ENCODE results near the gene TCN2.
"Not testable (repeated sequence)": the region's sequence is repeated elsewhere in the genome, so short reads cannot be mapped to it uniquely, and the experiment has no call there.

Gene TCN2

DNA sequence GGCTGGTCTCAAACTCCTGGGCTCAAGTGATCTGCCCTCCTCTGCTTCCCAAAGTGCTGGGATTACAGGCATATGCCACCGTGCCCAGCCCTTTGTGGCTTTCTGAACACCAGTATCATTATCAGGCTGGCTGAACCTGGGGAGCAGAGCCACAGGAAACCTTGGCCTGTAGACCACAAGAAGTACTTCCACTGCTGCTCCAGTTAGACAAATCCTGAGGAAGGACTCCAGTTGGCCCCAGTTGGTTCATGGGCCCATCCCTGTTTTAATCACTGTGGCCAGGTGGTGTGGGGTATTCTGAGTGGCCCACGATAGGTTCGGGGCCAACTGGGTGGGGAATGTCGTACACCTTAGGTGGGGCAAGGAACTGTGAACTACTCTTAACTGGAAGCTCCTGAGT is 66.2 kb downstream of the TCN2 start:
- Histone ChIP-seq H3K27ac (replicated peaks) (no peak overlapping the region), H3K27me3 (ENCODE audit: insufficient read depth, poor library complexity, severe bottlenecking) (peaks cover 8% of the 10 kb centered on the region), H3K4me3 (replicated peaks; ENCODE audit: insufficient read depth, low read length) (no peak overlapping the region)
- DNase-seq (ENCODE audit: low read depth in 1 of 2, low spot score in 1 of 2), result no peak
- TF ChIP-seq, protein P1, sequence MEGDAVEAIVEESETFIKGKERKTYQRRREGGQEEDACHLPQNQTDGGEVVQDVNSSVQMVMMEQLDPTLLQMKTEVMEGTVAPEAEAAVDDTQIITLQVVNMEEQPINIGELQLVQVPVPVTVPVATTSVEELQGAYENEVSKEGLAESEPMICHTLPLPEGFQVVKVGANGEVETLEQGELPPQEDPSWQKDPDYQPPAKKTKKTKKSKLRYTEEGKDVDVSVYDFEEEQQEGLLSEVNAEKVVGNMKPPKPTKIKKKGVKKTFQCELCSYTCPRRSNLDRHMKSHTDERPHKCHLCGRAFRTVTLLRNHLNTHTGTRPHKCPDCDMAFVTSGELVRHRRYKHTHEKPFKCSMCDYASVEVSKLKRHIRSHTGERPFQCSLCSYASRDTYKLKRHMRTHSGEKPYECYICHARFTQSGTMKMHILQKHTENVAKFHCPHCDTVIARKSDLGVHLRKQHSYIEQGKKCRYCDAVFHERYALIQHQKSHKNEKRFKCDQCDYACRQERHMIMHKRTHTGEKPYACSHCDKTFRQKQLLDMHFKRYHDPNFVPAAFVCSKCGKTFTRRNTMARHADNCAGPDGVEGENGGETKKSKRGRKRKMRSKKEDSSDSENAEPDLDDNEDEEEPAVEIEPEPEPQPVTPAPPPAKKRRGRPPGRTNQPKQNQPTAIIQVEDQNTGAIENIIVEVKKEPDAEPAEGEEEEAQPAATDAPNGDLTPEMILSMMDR (IDR thresholded peaks at IDR 0.05; ENCODE audit: insufficient read depth, low read length), result no peak
- TF ChIP-seq GABPA (IDR thresholded peaks at IDR 0.05; ENCODE audit: low read depth), result no peak
- no peak for TF ChIP-seq POLR2AphosphoS5 (IDR thresholded peaks at IDR 0.05; ENCODE audit: low read depth)
- TF ChIP-seq SPI1 (IDR thresholded peaks at IDR 0.05; ENCODE audit: borderline replicate concordance, low read depth), result no peak
- TF ChIP-seq, protein P2, sequence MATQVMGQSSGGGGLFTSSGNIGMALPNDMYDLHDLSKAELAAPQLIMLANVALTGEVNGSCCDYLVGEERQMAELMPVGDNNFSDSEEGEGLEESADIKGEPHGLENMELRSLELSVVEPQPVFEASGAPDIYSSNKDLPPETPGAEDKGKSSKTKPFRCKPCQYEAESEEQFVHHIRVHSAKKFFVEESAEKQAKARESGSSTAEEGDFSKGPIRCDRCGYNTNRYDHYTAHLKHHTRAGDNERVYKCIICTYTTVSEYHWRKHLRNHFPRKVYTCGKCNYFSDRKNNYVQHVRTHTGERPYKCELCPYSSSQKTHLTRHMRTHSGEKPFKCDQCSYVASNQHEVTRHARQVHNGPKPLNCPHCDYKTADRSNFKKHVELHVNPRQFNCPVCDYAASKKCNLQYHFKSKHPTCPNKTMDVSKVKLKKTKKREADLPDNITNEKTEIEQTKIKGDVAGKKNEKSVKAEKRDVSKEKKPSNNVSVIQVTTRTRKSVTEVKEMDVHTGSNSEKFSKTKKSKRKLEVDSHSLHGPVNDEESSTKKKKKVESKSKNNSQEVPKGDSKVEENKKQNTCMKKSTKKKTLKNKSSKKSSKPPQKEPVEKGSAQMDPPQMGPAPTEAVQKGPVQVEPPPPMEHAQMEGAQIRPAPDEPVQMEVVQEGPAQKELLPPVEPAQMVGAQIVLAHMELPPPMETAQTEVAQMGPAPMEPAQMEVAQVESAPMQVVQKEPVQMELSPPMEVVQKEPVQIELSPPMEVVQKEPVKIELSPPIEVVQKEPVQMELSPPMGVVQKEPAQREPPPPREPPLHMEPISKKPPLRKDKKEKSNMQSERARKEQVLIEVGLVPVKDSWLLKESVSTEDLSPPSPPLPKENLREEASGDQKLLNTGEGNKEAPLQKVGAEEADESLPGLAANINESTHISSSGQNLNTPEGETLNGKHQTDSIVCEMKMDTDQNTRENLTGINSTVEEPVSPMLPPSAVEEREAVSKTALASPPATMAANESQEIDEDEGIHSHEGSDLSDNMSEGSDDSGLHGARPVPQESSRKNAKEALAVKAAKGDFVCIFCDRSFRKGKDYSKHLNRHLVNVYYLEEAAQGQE (IDR thresholded peaks at IDR 0.05; ENCODE audit: insufficient replicate concordance, low read depth), result no peak

DNA sequence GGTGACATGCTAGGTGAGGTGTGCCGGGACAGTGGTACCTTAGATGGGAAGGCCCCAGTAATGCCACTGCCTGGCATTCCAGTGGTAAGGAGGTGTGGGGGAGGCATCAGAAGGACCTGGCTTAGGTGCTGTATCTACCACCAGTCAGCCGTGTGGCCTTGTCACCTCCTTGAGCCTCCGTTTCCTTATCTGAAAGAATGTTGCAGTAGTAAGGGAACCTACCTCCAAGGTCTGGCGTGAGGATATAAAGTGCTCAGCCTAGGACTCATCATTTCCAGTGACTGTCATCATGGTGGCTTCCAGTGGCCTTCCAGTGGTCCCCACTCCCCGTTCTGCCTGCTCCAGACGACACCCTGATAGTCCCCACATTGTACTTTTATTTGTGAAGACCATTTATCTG is 67.5 kb downstream of the TCN2 start:
- no peak for DNase-seq (ENCODE audit: low read depth in 1 of 2, low spot score in 1 of 2)
- no peak overlapping the region for H3K4me3 ChIP-seq (replicated peaks; ENCODE audit: insufficient read depth, low read length)
- H3K27ac ChIP-seq (replicated peaks), result no peak overlapping the region
- TF ChIP-seq SPI1 (IDR thresholded peaks at IDR 0.05; ENCODE audit: borderline replicate concordance, low read depth), result no peak
- no peak for TF ChIP-seq POLR2AphosphoS5 (IDR thresholded peaks at IDR 0.05; ENCODE audit: low read depth)
- TF ChIP-seq, protein P1 (IDR thresholded peaks at IDR 0.05; ENCODE audit: insufficient read depth, low read length), result no peak
- TF ChIP-seq GABPA (IDR thresholded peaks at IDR 0.05; ENCODE audit: low read depth), result no peak
- TF ChIP-seq, protein P2 (IDR thresholded peaks at IDR 0.05; ENCODE audit: insufficient replicate concordance, low read depth), result no peak
- H3K27me3 ChIP-seq (ENCODE audit: insufficient read depth, poor library complexity, severe bottlenecking), result peaks cover 13% of the 10 kb centered on the region

DNA sequence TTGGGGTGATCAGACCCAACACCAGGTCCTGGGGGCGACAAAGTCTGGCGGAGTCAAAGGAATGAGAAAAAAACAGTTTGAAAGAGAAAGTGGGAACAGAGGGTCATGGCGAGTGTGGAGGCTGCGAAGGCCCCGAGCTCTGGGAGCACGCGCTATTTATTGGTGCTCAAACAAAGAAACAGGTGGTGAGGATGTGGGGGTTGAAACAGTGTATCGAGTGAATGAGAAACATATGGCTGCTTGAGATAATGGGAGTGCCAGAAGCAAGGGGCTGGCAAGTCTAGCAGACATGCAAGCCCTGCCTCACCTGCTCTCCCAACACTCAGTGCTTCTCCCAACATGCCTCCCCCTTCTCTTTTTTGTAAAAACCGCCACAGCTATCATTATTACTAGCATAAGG is 68.5 kb downstream of the TCN2 start:
- Histone ChIP-seq H3K4me3 (replicated peaks; ENCODE audit: insufficient read depth, low read length) (no peak overlapping the region), H3K27me3 (ENCODE audit: insufficient read depth, poor library complexity, severe bottlenecking) (peaks cover 13% of the 10 kb centered on the region), H3K27ac (replicated peaks) (no peak overlapping the region)
- no peak for DNase-seq (ENCODE audit: low read depth in 1 of 2, low spot score in 1 of 2)
- TF ChIP-seq SPI1 (IDR thresholded peaks at IDR 0.05; ENCODE audit: borderline replicate concordance, low read depth) (no peak), GABPA (IDR thresholded peaks at IDR 0.05; ENCODE audit: low read depth) (no peak), POLR2AphosphoS5 (IDR thresholded peaks at IDR 0.05; ENCODE audit: low read depth) (no peak)
- TF ChIP-seq, protein P2 (IDR thresholded peaks at IDR 0.05; ENCODE audit: insufficient replicate concordance, low read depth), result no peak
- TF ChIP-seq, protein P1 (IDR thresholded peaks at IDR 0.05; ENCODE audit: insufficient read depth, low read length), result no peak

DNA sequence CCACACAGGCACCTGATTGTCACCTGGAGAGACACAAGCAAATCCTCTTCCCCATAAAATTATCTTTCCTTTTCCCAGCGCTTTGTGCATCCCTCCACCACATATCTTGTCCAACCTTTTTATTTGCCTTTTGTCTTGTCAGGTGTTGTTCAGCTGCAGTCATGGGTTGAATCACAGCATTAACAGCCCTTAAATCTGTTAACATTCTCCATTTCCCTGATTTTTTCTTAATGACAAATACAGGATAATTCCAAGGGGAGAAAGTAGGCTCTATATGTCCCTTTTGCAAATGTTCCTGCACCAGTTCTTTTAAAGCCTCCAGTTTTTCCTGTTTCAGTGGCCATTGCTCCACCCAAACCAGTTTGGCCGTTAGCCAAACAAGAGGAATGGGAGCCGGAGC is 69.6 kb downstream of the TCN2 start:
- not testable (repeated sequence) for DNase-seq (ENCODE audit: low read depth in 1 of 2, low spot score in 1 of 2); H3K27ac ChIP-seq (replicated peaks); H3K4me3 ChIP-seq (replicated peaks; ENCODE audit: insufficient read depth, low read length)
- peaks cover 13% of the 10 kb centered on the region for H3K27me3 ChIP-seq (ENCODE audit: insufficient read depth, poor library complexity, severe bottlenecking)
